Sigmoid colon (tissue), 7 donors: Measurements from ENCODE around the gene SLC8B1. TPM values are rescaled to one million over a fixed set of nuclear protein-coding genes. Genes with fewer than 3 reads are reported as not detected.
A peak's percentile ranks its signal among the peaks of the same experiment; 100 is the strongest.

ENCODE experiments used
- DNase-seq: peaks from one replicate; pipeline ENCODE4 v3.0.0-alpha.2; 2019
- H3K27ac ChIP-seq, 4 donors: fragments of 200-600 bp; sonication (generic); one replicate each; pipeline ENCODE4 v1.5.1; 2016 to 2019; ENCODE audit warnings: mild to moderate bottlenecking in 1 of 4
- H3K27me3 ChIP-seq, 3 donors: fragments of 200-600 bp; sonication (generic); one replicate each; pipeline ENCODE4 v1.5.1; 2019; ENCODE audit warnings: mild to moderate bottlenecking in 1 of 3
- H3K36me3 ChIP-seq, 4 donors: fragments of 200-600 bp; sonication (generic); one replicate each; pipeline ENCODE4 v1.5.1; 2016 to 2019
- H3K4me1 ChIP-seq, 4 donors: fragments of 200-600 bp; sonication (generic); one replicate each; pipeline ENCODE4 v1.5.1; 2017 to 2019
- H3K4me3 ChIP-seq, 4 donors: fragments of 200-600 bp; sonication (generic); one replicate each; pipeline ENCODE4 v1.5.1; 2017 to 2019; ENCODE audit warnings: mild to moderate bottlenecking in 2 of 4, moderate library complexity in 1 of 4
- H3K9me3 ChIP-seq, 4 donors: fragments of 200-600 bp in 3 of 4; sonication (generic) in 3 of 4; one replicate each; pipeline versions ENCODE4 v1.5.1 to v1.6.1; 2013 to 2019
- CTCF ChIP-seq, 4 experiments: fragments of 450-650 bp in 3 of 4; fragments of 200-600 bp in 1 of 4; IDR thresholded peaks; one replicate each; pipeline ENCODE4 v1.5.1; 2016 to 2019; ENCODE audit warnings: antibody characterized with exemption in 4 of 4, mild to moderate bottlenecking in 3 of 4, moderate library complexity in 2 of 4
- EP300 ChIP-seq, 4 donors: sonication (generic); formaldehyde crosslinking; IDR thresholded peaks; one replicate each; pipeline ENCODE4 v1.6.1; 2017; ENCODE audit warnings: antibody characterized with exemption in 4 of 4
- POLR2A ChIP-seq, 2 donors: fragments of 450-650 bp; IDR thresholded peaks; one replicate each; pipeline ENCODE4 v1.6.1; 2016; ENCODE audit warnings: antibody characterized with exemption in 2 of 2, mild to moderate bottlenecking in 2 of 2, moderate library complexity in 2 of 2
- POLR2AphosphoS5 ChIP-seq, 4 donors: sonication (generic); formaldehyde crosslinking; IDR thresholded peaks; one replicate each; pipeline ENCODE4 v1.6.1; 2017; ENCODE audit warnings: antibody characterized with exemption in 4 of 4
- WGBS, 2 donors: extraction: QIAGEN DNeasy Blood & Tissue Kit; methylation state at CpG; one replicate each; pipeline ENCODE4 v1.1.7; 2013; 5-methylcytosine and 5-hydroxymethylcytosine counted together
- intact Hi-C: fragments of 100-400 bp; cut with DNase I; formaldehyde crosslinking; loops from one replicate; pipeline ENCODE4 v1.15.1; 2023
- polyA plus RNA-seq, 3 donors: library from polyadenylated mRNA; stranded (reverse); fragments of 200-250 nt; gene quantifications; one replicate each; pipeline ENCODE4 v1.2.3, GENCODE V29; 2013
- total RNA-seq, 4 donors: library from RNA; depleted of rRNA; stranded (reverse); fragments of >200 nt; gene quantifications; one replicate each; pipeline ENCODE4 v1.1.0, GENCODE V29; 2016
- donor health status: healthy with polysubstance abuse.
- donor health status: Bipolar disorder and iron deficiency.
- donor health status: healthy.

SLC8B1 gene
- total and polyA plus RNA-seq, 7 donors: 8.4 to 38.5 (median 17.1) TPM

- 86 to 91% methylated on average over 3 of the region's 3 CpGs for WGBS, 2 donors
- TF ChIP-seq CTCF (IDR thresholded peaks at IDR 0.05) (no peak), EP300 (IDR thresholded peaks at IDR 0.05) (no peak), POLR2AphosphoS5 (IDR thresholded peaks at IDR 0.05) (no peak), POLR2A (IDR thresholded peaks at IDR 0.05) (no peak)
- Histone ChIP-seq H3K27ac (no peak overlapping the region), H3K9me3 (no peaks in the 10 kb centered on the region), H3K4me1 (peaks cover 0 to 6% (median 2%) of the 10 kb centered on the region in 4 donors), H3K36me3 (no peaks in the 10 kb centered on the region), H3K27me3 (peaks cover 0 to 3% (median 0%) of the 10 kb centered on the region in 3 donors), H3K4me3 (no peak overlapping the region)
- DNase-seq: no peak
- intact Hi-C loops: no loop called here
These were observed 5.2 kb upstream of the SLC8B1 start for GRCh38 chr12:113340061-113340460.

- H3K4me1 ChIP-seq: peaks cover 0 to 8% (median 3%) of the 10 kb centered on the region in 4 donors
- WGBS, 2 donors: 96 to 97% methylated on average over 5 of the region's 5 CpGs
- DNase-seq: no peak
- H3K9me3 ChIP-seq: no peaks in the 10 kb centered on the region
- H3K36me3 ChIP-seq: no peaks in the 10 kb centered on the region
- H3K27ac ChIP-seq: no peak overlapping the region
- intact Hi-C loops: no loop called here
- TF ChIP-seq POLR2A (IDR thresholded peaks at IDR 0.05) (no peak), CTCF (IDR thresholded peaks at IDR 0.05) (no peak), POLR2AphosphoS5 (IDR thresholded peaks at IDR 0.05) (no peak), EP300 (IDR thresholded peaks at IDR 0.05) (no peak)
- peaks cover 0 to 3% (median 0%) of the 10 kb centered on the region in 3 donors for H3K27me3 ChIP-seq
- H3K4me3 ChIP-seq: no peak overlapping the region
These were observed 4.6 kb upstream of the SLC8B1 start for GRCh38 chr12:113339540-113339939.

- Histone ChIP-seq H3K4me3 (peak overlapping the region; percentile 49 to 80 (median 74)), H3K27me3 (no peaks in the 10 kb centered on the region), H3K36me3 (peaks cover 0 to 22% (median 0%) of the 10 kb centered on the region in 4 donors), H3K4me1 (peaks cover 0 to 24% (median 16%) of the 10 kb centered on the region in 4 donors), H3K9me3 (no peaks in the 10 kb centered on the region), H3K27ac (peak overlapping the region; percentile 73 to 77 (median 74))
- no peak for DNase-seq
- TF ChIP-seq EP300 (IDR thresholded peaks at IDR 0.05) (no peak), POLR2A (IDR thresholded peaks at IDR 0.05) (no peak), POLR2AphosphoS5 (IDR thresholded peaks at IDR 0.05) (no peak), CTCF (IDR thresholded peaks at IDR 0.05) (no peak)
- intact Hi-C loops: no loop called here
- 6 to 17% methylated on average over 27 of the region's 27 CpGs for WGBS, 2 donors
These were observed 778 bp downstream of the SLC8B1 start for GRCh38 chr12:113333877-113334785.

- no peaks in the 10 kb centered on the region for H3K27me3 ChIP-seq
- TF ChIP-seq CTCF (IDR thresholded peaks at IDR 0.05) (no peak), POLR2AphosphoS5 (IDR thresholded peaks at IDR 0.05) (no peak), POLR2A (IDR thresholded peaks at IDR 0.05) (no peak), EP300 (IDR thresholded peaks at IDR 0.05) (no peak)
- 81 to 83% methylated on average over 5 of the region's 5 CpGs for WGBS, 2 donors
- peak overlapping the region in 2 of 4 donors; percentile 7 to 20 for H3K27ac ChIP-seq
- intact Hi-C loops: no loop called here
- H3K4me3 ChIP-seq: peak overlapping the region in 3 of 4 donors; percentile 70 to 80 (median 79)
- H3K9me3 ChIP-seq: no peaks in the 10 kb centered on the region
- no peak for DNase-seq
- peaks cover 0 to 22% (median 0%) of the 10 kb centered on the region in 4 donors for H3K36me3 ChIP-seq
- H3K4me1 ChIP-seq: peaks cover 0 to 24% (median 16%) of the 10 kb centered on the region in 4 donors
These were observed 1.5 kb downstream of the SLC8B1 start for GRCh38 chr12:113333418-113333750.
